HG03280 (cell line): Measurements from ENCODE around the gene UVSSA.
A peak's percentile ranks its signal among the peaks of the same experiment; 100 is the strongest.

ENCODE experiments used
- ATAC-seq: cut with Tn5 transposase; IDR thresholded peaks from one replicate; pipeline ENCODE4 v1.9.1; 2021; ENCODE audit warnings: mild to moderate bottlenecking, moderate library complexity; ENCODE audit not compliant: unreplicated experiment

The UVSSA gene

DNA sequence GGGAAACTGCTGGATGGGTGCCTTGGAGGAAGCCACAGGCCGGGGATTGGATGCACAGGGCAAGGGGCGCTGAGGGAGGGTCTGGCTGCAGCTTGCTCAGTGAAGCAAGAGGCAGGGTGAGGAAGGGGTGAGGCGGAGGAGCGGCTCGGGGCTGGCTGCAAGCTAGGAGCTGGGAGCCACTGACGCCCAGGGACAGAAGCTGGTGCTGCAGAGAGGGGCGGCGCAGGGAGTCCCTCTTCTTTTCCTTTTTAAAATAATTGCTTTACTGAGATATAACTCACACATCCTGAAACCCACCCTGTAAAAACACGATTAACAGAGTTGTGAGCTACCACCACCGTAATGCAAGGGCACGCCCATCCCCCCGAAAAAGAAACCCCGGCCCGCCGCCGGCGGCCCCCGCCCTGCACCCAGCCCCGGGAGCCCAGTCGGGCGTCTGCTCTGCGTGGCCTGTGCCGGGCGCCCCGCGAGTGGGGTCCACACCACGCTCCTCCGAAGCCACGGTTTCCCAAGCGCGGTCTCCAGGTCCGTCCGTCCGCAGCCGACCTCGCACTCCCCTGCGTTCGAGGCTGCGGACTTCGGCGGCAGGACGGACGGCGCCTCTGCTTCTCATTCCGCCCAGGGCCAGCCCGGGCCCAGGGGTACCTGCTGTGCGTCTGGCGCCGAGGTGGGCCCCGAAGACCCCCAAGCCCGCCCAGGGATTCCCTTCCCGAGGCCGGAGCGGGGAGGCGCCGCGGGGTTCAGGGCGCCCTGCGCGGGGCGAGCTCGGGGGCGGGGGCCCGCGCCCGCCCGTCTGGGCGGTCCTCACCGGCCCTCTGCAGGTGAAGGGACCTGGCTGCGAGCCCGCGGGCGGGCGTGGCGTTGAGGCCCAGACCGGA is 866 bp upstream of the UVSSA start:
- no peak for ATAC-seq

DNA sequence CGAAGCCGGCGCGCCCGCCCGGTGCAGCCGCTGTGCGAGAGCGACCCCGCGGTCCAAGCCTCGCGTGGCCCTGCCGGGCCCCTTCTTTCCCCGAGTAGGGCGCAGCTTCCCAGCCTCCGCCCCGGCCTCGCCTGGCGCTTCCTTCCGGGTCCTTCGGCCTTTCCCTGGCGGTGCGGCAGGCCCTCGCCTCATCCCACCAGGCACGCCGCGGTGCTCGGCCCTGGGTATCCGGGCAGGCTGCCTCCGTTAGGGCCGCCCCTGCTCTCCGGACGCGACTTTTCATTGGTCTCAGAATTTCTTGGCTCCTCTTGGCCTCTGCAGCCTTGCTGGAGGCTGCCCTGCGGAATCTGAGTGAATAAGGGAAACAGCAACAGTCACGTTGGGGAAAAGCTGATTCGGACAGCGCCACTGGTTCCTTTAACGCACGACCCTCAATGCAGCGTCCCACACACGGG is 429 bp downstream of the UVSSA start:
- peak; percentile 24 for ATAC-seq

DNA sequence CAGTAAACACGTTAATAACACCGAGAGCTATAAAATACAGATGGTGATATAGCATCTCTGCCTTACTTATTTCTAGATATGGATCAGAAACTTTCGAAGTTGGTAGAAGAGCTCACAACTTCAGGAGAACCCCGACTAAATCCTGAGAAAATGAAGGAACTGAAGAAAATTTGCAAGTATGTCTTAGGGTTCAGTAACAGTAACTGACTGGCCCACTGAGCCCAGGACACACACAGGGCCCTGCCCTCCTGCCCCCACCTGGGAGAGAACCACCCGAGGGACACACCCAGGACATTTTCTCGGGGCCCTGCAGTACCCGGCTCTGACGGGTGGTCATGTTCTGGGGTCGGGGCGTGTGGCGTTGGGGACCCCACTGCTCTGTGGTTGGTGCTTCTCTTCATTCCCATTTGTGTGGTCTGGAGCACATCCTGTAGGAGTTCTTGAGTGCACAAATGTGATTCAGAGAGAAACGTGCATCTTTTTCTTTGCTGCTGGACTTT is 1.1 kb downstream of the UVSSA start:
- no peak for ATAC-seq

DNA sequence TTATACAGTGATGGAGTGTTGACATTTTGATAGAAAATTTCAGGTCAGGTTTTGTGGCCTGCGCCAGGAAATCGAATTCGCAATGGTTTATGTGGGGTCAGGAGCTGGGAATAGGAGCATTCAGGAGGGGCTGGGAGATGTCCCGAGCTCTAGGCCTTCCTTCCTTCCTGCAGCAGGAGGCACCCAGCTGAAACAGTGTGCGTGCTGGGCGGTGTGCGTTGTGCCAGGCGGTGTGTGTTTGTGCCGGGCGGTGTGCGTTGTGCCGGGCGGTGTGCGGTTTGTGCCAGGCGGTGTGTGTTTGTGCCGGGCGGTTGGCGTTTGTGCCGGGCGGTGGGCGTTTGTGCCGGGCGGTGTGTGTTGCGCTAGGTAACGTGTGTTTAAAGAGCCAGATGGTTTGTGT is 1.7 kb downstream of the UVSSA start:
- no peak for ATAC-seq

DNA sequence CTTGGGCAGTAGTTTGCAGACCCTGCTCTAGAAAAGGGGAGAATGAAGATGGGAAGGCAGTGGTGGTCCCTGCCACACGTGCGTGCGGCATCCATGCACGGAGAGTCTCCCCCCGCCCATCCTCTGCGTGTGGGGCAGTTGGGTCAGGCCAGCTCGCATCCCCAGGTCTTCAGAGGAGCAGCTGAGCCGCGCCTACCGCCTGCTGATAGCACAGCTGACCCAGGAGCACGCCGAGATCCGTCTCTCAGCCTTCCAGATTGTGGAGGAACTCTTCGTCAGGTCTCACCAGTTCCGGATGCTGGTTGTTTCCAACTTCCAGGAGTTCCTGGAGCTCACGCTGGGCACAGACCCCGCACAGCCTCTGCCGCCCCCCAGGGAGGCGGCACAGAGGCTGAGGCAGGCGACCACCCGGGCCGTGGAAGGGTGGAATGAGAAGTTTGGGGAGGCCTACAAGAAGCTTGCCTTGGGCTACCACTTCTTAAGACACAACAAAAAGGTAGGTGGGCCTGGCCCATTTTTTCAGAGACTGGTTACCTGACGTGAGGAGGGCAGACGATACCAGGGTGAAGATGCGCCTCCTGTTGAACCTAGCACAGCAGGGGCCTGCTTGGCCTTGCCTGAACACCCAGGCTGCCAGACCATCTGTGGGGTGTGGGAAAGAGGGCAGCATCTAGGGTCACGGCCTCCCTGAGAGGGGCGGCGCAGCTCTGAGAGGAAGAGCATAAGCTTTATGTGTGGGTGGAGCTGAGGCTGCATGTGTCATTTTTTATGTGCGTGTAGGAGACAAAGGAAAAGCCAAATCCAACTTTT is 2.6 kb downstream of the UVSSA start:
- no peak for ATAC-seq

DNA sequence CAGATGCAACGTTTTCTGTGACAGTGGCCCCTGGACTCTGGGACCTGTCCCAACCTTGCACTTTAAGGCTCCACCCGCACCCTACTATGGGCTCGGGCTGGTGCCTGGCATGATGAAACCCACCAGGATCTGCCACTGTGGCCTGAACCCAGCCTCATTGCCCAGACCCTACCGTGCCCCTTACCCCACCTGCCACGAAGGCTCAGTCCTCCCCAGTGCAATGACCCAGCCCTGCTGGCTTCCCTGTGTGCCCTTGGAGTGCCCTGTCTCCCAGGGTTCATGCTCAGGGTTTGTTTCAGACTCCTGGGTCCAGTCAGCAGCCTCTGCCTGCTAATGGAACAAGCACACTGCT is 3.1 kb downstream of the UVSSA start:
- no peak for ATAC-seq

DNA sequence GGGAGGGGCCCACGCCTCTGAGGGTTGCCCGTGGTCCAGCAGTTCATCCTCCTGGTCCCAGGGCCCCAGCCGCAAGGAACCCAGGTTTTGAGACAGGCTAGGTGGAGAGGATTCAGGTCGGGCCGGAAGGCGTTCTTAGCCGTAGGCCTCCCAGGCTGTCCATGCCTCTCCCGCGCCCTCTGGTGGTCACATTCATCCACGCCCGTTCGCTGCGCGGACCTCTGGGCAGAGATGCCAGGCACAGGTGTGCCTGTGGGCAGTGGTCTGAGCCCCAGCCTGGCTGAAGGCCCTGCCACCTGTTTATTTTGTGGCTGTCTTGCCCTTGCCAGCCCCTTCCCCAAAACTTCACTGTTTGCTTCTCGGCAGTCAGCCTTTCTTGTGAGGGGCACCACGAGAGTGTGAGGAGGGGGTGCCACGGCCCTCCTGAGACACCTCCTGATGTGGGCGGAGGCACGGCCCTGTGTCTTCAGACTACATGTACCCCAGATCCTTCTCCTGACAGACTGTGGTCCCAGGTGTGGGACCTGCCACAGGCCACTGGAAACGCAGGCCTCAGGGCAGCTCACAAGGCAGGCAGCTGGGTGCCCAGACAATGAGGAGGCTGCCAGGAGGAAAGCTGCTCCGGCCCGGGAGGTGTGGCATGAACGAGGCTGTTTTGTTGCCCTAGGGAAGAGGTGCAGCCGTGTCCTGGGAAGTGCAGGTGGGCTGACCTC is 5.0 kb downstream of the UVSSA start:
- ATAC-seq = no peak

DNA sequence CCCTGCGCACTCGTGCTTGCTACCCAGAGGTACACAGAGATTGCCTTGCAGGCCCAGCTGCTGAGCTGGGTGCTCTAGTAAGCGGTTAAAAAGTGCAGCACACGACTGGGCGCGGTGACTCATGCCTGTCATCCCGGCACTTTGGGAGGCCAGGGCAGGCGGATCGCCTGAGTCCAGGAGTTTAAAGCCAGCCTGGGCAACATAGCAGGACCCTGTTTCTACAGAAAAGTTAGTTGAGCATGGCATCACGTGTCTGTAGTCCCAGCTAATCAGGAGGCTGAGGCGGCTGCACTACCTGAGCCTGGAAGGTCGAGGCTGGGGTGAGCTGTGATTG is 5.5 kb downstream of the UVSSA start:
- no peak for ATAC-seq

DNA sequence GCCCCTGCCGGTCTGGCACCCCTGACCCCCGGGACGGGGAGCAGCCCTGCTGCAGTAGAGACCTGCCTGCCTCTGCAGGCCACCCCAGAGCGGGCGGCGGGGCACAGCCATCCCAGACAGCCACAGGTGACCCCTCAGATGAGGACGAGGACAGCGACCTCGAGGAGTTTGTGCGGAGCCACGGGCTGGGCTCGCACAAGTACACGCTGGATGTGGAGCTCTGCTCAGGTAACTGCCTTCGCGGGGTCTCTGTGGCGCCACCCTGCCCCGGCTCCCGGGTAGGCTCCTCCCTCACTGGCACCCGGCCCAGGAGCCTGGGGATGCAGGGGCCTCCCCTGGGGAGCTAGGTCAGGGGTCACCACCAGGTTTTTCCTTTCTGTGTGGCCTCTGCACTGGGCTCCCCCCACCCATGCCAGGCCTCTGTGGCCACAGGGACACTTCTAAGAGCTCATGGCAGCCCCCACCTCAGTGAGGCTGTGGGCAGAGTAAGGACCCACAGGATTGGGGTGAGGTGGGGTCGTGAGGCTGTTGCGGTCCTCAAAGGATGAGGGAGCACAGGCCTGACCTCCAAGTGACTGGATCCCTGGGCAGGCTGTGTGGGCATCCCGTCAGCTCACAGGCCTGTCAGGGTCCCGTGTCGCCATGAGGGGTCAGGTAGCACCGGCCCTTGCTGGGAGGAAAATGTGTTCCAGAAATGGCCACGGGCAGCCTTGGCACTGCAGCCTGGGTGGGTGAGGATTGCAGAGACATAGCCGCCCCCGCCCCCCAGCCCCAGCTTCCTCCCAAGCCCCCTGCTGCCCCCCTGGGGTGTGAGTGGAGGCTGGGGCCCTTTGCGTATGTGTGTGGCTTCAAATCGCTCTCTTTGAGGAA is 6.4 kb downstream of the UVSSA start:
- ATAC-seq = no peak

DNA sequence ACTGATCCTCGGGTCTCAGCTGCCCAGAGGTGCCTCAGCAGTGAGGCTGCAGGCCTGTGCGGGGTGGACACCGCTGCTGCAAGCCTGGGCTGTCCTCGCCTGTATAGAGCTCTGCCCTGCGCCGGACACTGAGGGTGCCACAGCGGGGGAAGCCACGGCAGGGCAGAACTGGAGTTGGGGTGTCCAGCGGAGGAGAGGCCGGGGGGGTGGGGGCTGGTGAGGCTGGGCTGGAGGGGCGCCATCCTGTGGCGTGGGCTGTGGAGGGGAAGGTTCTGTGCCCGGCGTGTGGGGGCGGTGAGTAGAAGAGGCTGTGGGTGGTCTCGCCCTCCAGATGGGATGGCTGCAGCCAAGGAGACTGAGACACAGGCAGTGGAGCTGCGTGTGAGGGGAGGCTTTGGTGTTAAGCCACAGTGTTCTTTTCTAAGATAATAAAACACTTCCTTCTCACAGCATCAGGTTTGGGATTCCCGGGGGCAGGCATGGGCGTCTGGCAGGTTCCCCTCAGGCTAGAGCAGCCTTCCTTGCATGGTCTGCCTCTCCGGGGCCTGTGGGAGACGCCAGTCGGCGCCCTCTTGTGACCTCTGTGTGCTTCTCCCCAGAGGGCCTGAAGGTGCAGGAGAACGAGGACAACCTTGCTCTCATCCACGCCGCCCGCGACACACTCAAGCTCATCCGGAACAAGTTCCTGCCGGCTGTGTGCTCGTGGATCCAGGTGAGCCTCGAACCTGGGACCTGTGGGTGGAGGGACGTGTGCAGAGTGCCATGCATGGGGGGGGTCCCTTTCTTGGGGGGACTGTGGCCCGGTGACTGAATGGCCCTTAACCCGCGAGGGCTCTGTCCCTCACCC is 7.4 kb downstream of the UVSSA start:
- no peak for ATAC-seq

DNA sequence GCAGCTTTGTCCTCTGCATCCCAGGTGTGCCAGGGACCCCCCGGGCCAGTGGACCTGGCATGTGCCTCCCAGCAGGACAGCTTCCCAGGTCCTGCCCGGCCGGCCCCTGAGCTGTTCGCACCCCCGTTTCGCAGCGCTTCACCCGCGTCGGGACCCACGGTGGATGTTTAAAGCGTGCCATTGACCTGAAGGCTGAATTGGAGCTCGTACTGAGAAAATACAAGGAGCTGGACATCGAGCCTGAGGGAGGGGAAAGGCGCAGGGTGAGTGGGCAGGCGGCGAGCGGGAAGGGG is 7.9 kb downstream of the UVSSA start:
- ATAC-seq = no peak

DNA sequence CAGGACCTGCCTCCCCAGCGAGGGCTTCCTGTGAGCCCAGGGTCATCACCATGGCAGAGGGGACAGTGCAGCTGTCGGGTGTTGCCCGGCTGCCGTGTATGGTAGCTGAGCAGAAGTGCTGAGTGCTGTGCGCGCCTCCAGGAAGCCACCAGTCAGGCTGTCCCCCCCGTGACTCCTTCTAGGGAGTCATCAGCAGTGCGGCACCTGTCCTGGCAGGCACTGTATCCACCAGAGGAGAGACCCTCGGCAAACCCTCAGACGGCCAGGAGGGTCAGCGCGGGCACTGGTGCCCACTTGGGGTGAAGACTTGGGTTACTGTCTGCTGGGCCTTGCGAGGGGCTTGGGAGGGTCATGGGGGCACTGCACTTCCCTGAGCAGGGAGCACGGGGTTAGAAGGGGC is 8.4 kb downstream of the UVSSA start:
- no peak for ATAC-seq

DNA sequence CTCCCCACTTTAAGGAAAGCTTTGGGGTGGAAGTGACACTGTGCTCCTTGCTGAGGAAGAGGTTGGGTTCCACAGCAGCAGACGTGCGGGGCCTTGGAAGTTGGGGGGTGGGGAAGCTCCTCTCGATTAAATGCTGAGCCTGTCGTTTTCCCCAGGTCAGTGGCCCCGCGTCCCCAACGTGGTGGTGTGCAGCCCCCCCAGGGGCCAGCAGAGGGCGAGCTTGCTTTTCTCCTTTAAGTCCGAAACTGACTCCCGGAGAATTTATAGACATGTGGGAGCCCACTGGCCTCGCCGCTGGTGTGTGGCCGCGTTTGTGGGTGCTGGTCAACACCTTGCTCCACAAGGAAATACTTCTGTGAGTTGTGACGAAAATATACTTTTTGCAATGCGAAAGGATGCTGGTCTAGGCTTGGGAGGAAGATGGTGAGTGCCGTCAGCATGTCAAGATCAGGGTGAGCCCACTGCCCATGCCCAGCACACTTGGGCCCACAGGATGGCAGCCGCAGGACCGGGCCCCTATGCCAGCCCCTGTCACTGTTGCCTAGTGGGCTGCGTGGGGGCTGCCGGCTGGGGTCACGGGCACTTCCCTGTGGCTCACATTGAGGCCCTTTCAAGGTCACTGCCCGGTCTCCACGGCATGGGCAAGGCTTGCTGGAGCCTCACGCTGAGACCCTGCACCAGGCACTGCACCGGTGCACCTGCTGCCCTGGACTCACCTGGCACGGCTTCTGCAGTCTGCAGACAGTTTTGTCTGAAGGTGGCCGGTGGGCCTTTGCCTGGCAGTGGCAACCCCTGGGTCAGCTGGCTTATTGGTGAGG is 9.4 kb downstream of the UVSSA start:
- ATAC-seq = no peak

DNA sequence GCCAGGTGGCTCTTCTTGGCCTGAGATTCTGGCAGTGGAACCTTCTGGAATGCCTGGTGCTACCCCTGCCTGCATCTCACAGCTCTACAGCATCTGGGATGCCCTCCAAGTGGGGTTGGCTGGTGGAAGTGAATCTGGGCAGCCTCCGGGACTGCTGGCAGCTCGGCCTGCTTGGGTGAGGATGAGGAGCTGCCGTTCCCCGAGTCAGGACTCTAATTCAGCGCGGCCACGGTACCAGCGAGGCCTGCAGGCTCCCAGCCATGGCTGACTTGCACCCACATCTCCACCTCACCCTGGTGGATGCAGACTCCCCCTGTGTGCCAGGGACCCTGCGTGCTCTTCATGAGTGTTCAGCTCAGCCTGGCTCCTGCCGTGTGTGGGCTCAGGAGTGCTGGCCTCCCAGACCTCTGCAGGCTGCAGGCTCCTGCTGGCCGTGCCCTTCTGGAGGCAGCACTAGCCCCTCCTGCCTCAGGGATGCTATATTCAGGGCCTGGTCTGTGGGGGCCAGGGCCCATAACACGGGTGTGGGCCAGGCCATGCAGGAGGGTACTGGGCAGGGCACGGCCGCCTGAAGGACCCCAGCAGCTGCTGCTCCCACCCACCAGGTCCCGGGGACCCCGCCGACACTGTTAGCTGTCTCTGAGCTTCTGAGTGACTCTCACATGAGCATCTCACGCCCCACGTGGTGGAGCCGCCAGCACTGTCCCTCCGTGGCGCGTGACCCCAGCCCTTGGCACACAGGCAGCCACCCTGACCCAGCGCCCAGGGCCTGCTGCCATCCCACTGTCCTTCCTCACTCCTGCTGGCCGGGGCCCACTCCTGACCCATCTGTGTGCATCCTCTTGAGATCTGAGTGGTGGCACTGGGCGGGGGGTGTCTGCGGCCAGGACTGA is 10.6 kb downstream of the UVSSA start:
- no peak for ATAC-seq

DNA sequence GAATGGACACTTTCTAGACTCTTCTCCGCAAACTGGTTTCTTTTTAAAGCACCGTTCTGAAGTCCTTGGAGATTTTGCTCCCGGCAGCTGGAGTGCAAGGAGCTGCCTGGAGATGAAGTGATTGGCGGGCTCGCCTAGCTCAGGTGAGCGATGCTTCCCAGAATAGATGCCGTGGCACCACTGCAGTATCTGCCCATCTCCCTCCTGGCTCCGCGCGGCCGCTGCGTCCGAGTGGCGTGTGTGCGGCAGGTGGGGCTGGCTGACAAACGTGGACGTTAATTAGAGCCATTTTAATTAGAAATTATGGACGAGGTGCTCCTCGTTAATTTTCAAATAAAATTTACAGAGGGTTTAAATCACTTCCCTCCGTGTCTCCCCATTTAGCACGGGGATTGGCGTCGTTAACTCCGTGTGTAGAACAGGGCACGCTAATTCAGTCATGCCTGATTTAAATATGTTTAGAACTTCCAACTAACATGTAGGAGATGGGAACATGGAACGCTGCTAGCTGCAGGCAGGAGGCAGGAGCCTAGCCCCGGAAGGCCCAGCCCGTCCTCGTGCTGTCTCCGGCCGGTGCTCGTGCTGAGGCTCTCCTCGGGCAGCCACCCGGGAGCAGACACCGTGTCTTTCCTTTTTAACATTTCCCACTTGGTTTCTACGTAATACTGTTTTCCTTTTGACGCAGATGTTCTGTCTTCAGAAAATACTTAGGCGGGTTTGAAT is 11.6 kb downstream of the UVSSA start:
- ATAC-seq = no peak

DNA sequence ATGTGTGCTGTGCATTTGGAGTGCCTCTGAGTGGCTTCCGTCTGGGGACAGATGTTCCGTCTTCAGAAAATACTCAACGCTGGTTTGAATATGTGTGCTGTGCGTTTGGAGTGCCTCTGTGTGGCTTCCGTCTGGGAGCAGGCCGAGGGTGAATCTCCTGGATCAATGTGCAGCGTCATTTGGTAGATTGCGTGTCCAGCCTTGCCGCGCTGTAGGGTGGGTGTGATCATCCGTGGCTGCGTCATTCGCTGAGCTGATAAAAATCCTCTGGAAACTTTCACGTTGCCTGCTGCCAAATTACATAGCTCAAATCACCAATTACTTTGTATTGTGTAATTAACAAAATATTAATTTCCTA is 12.1 kb downstream of the UVSSA start:
- no peak for ATAC-seq

DNA sequence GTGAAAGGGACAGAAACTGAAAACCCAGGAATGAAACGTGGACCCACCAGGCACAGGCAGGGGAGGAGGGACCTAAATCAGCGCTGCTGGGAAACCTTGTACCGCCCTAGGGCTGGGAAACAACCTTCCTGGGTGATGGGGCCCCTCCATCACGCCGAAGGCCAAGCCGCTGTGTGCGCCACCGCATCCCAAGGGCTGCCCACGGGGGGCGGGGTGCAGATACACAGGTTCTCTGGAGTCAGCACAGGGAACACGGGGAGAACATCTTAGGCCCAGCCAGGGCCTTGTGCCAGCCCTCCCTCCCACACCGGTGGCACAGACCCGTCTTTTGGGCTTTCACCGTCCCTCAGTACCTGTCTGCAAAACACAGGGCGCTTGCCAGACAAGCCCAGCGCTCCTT is 13.0 kb downstream of the UVSSA start:
- ATAC-seq = no peak
